Liver (tissue), 3 donors: Measurements from ENCODE around the gene HDAC9.

Experiments used
- CTCF ChIP-seq: fragments of 150-350 bp; IDR thresholded peaks from 2 replicates; pipeline ENCODE4 v1.5.1; 2017; ENCODE audit warnings: improper control_type of control experiment, low read depth, low read length; ENCODE audit not compliant: missing input control
- HNF4A ChIP-seq, 2 donors: conservative IDR thresholded peaks; 2 replicates each; pipeline ENCODE4 v1.6.1; 2016; ENCODE audit warnings: antibody characterized with exemption in 2 of 2, mild to moderate bottlenecking in 2 of 2
- REST ChIP-seq: IDR thresholded peaks from 2 replicates; pipeline ENCODE4 v1.6.1; 2016; ENCODE audit warnings: antibody characterized with exemption, mild to moderate bottlenecking
- SP1 ChIP-seq: IDR thresholded peaks from 2 replicates; pipeline ENCODE4 v1.6.1; 2018; ENCODE audit warnings: antibody characterized with exemption, mild to moderate bottlenecking
- TAF1 ChIP-seq: conservative IDR thresholded peaks from 2 replicates; pipeline ENCODE4 v1.6.1; 2016; ENCODE audit warnings: antibody characterized with exemption, mild to moderate bottlenecking
- YY1 ChIP-seq: IDR thresholded peaks from 2 replicates; pipeline ENCODE4 v1.6.1; 2016; ENCODE audit warnings: antibody characterized with exemption, mild to moderate bottlenecking
- ZBTB33 ChIP-seq: IDR thresholded peaks from 2 replicates; pipeline ENCODE4 v1.6.1; 2016; ENCODE audit warnings: antibody characterized with exemption
- donor health status: healthy.
- donor health status: healthy.

GRCh38 chr7:18941207-18941606 is 445.7 kb downstream of the HDAC9 start:
- TF ChIP-seq REST, result no peak
- TF ChIP-seq CTCF, result no peak
- no peak for TF ChIP-seq YY1
- TF ChIP-seq TAF1, result no peak
- TF ChIP-seq ZBTB33, result no peak
- no peak for TF ChIP-seq HNF4A (conservative IDR thresholded peaks at IDR 0.05)
- TF ChIP-seq SP1, result no peak
